NCI-H1694 treated with DMSO at 0.1 percent for 48 hours (cell line): Measurements from ENCODE around the gene RMP24.
A peak's percentile ranks its signal among the peaks of the same experiment; 100 is the strongest.
"Not testable (repeated sequence)": the region's sequence is repeated elsewhere in the genome, so short reads cannot be mapped to it uniquely, and the experiment has no call there.

Experiments used
- DNase-seq: peaks from one replicate; lab custom pipeline; 2025; lab: John Stamatoyannopoulos, UW

Gene RMP24

GRCh38 chr18:35972197-35973000, at the start of gene RMP24:
TSS of gene RMP24 (plus strand) at chr18:35972679.
- peak; percentile 78 for DNase-seq

- DNase-seq: no peak
Observed at GRCh38 chr18:35923939-35924684, 48.4 kb upstream of the RMP24 start.

- DNase-seq: no peak
Observed at GRCh38 chr18:35926884-35927283, 45.6 kb upstream of the RMP24 start.

GRCh38 chr18:35927430-35927829, 45.0 kb upstream of the RMP24 start:
- no peak for DNase-seq

- DNase-seq: no peak
Observed at GRCh38 chr18:35933982-35934381, 38.5 kb upstream of the RMP24 start.

GRCh38 chr18:35934891-35935290, 37.6 kb upstream of the RMP24 start:
- no peak for DNase-seq

- DNase-seq: no peak
Observed at GRCh38 chr18:35935805-35936204, 36.7 kb upstream of the RMP24 start.

GRCh38 chr18:35936951-35937350, 35.5 kb upstream of the RMP24 start:
- no peak for DNase-seq

- no peak for DNase-seq
Observed at GRCh38 chr18:35938158-35938557, 34.3 kb upstream of the RMP24 start.

GRCh38 chr18:35938562-35938961, 33.9 kb upstream of the RMP24 start:
- DNase-seq: no peak

GRCh38 chr18:35939138-35939537, 33.3 kb upstream of the RMP24 start:
- DNase-seq: no peak

GRCh38 chr18:35941299-35941698, 31.2 kb upstream of the RMP24 start:
- DNase-seq: no peak

- DNase-seq: no peak
Observed at GRCh38 chr18:35942133-35942532, 30.3 kb upstream of the RMP24 start.

- DNase-seq: no peak
Observed at GRCh38 chr18:35942661-35943060, 29.8 kb upstream of the RMP24 start.

GRCh38 chr18:35948080-35948479, 24.4 kb upstream of the RMP24 start:
- DNase-seq: no peak

- DNase-seq: peak; percentile 18
Observed at GRCh38 chr18:35949090-35949489, 23.4 kb upstream of the RMP24 start.

GRCh38 chr18:35949903-35950627, 22.4 kb upstream of the RMP24 start:
- peak; percentile 65 for DNase-seq

- no peak for DNase-seq
Observed at GRCh38 chr18:35950628-35950982, 21.9 kb upstream of the RMP24 start.

- DNase-seq: no peak
Observed at GRCh38 chr18:35953688-35954087, 18.8 kb upstream of the RMP24 start.

GRCh38 chr18:35956226-35956625, 16.3 kb upstream of the RMP24 start:
- no peak for DNase-seq

GRCh38 chr18:35962320-35962719, 10.2 kb upstream of the RMP24 start:
- no peak for DNase-seq

- DNase-seq: no peak
Observed at GRCh38 chr18:35964319-35964718, 8.2 kb upstream of the RMP24 start.

- not testable (repeated sequence) for DNase-seq
Observed at GRCh38 chr18:35967866-35968265, 4.6 kb upstream of the RMP24 start.
